Kidney (tissue), 14 donors: ENCODE measurements around the gene SMIM23. TPM values are rescaled to one million over a fixed set of nuclear protein-coding genes. Genes with fewer than 3 reads are reported as not detected.

Experiments
- DNase-seq, 5 donors: peaks; one replicate each; pipeline ENCODE4 v3.0.0-alpha.2; 2013 to 2020
- FAIRE-seq: peaks from 2 replicates; lab custom pipeline; 2012; peaks lifted over from hg19 to GRCh38; lab: Jason Lieb, UNC
- H3K27ac ChIP-seq, 2 donors: one replicate each; pipeline ENCODE4 v1.7.0; 2013; ENCODE audit warnings: low read depth in 2 of 2, low read length in 2 of 2, inconsistent platforms in 1 of 2
- H3K27me3 ChIP-seq: one replicate; pipeline ENCODE4 v1.7.1; 2013; ENCODE audit warnings: low read length, inconsistent platforms; ENCODE audit not compliant: control insufficient read depth, insufficient read depth
- H3K36me3 ChIP-seq, 3 donors: one replicate each; pipeline versions ENCODE4 v1.7.0 to v1.7.1; 2013; ENCODE audit warnings: low read length in 3 of 3, control low read depth in 1 of 3, inconsistent platforms in 1 of 3; ENCODE audit not compliant: insufficient read depth in 3 of 3, control insufficient read depth in 2 of 3
- H3K4me1 ChIP-seq, 3 donors: one replicate each; pipeline versions ENCODE4 v1.7.0 to v1.7.1; 2013; ENCODE audit warnings: low read length in 3 of 3, inconsistent platforms in 1 of 3, low read depth in 1 of 3; ENCODE audit not compliant: control insufficient read depth in 2 of 3, insufficient read depth in 2 of 3
- H3K4me3 ChIP-seq, 3 donors: one replicate each; pipeline versions ENCODE4 v1.7.0 to v1.8.1; 2013; ENCODE audit warnings: low read length in 3 of 3, control low read depth in 1 of 3, inconsistent platforms in 1 of 3
- H3K9ac ChIP-seq, 3 donors: one replicate each; pipeline versions ENCODE4 v1.7.0 to v1.7.1; 2013; ENCODE audit warnings: low read length in 3 of 3, control low read depth in 1 of 3, inconsistent platforms in 1 of 3
- H3K9me3 ChIP-seq, 3 donors: one replicate each; pipeline versions ENCODE4 v1.7.0 to v1.7.1; 2013; ENCODE audit warnings: low read length in 3 of 3, control low read depth in 1 of 3, inconsistent platforms in 1 of 3; ENCODE audit not compliant: control insufficient read depth in 2 of 3, insufficient read depth in 1 of 3
- CTCF ChIP-seq: IDR thresholded peaks from 3 replicates; pipeline ENCODE4 v1.5.1; 2012; ENCODE audit warnings: mild to moderate bottlenecking, moderate library complexity, borderline replicate concordance; ENCODE audit not compliant: insufficient read depth; ENCODE audit errors: extremely low read depth
- intact Hi-C: fragments of 100-400 bp; cut with DNase I; formaldehyde crosslinking; loops from one replicate; pipeline ENCODE4 v1.11.1; 2022
- polyA plus RNA-seq: library from polyadenylated mRNA; stranded (reverse); fragments of 350-450 nt; fragmentation: Illumina TruSeq; extraction: RNeasy Lipid Tissue Mini Kit (QIAGEN cat#74804); gene quantifications from one replicate; pipeline ENCODE4 v1.2.3, GENCODE V29; 2014; ENCODE audit warnings: low read depth, low replicate concordance; ENCODE audit not compliant: insufficient read depth
- total RNA-seq: library from RNA; stranded (reverse); fragmentation: NEBNext Ultra II Directional; extraction: Animal tissue kit (Norgen Biotek cat#: 25700); gene quantifications from one replicate; pipeline ENCODE4 v1.2.1, GENCODE V29; 2021
- donor health status: control.
- donor health status: control.
- donor health status: control.
- donor health status: control.
- donor health status: control.
- donor health status: DM: yes; HTN: yes; CAD: no.
- donor health status: Normal renal cell carcinoma (clear cell type).

The SMIM23 gene
- total and polyA plus RNA-seq, 2 donors from 2014 or later = not detected

- H3K9ac ChIP-seq = no peak overlapping the region
- H3K4me3 ChIP-seq = no peak overlapping the region
- DNase-seq (no peak), FAIRE-seq (no peak)
- H3K4me1 ChIP-seq = no peaks in the 10 kb centered on the region
- no peaks in the 10 kb centered on the region for H3K27me3 ChIP-seq
- intact Hi-C loops = no loop called here
- no peaks in the 10 kb centered on the region for H3K9me3 ChIP-seq
- no peaks in the 10 kb centered on the region for H3K36me3 ChIP-seq
- H3K27ac ChIP-seq = no peak overlapping the region
- no peak for TF ChIP-seq CTCF
These were observed 54.4 kb downstream of the SMIM23 start for GRCh38 chr5:171840066-171840465.

Other genes with a start within 250 kb of the SMIM23 start
- gene FBXW11, start 220.8 kb downstream of the SMIM23 start, total RNA-seq = 44.4 TPM
- 16.0 TPM for gene FBXW11, start 220.8 kb downstream of the SMIM23 start, polyA plus RNA-seq